ENCODE results near the gene BRK1.
"Not testable (repeated sequence)": the region's sequence is repeated elsewhere in the genome, so short reads cannot be mapped to it uniquely, and the experiment has no call there.

BRK1 gene

GRCh38 chr3:10164546-10165393 lies 49.3 kb downstream of the BRK1 start, which contains the start of gene IRAK2:
TSS of gene IRAK2 (plus strand) at chr3:10164919. CDS start at chr3:10164955, 36 bp downstream.
- peak; percentile 78 for TF ChIP-seq CTCF (IDR thresholded peaks at IDR 0.05; ENCODE audit: extremely low read depth, insufficient read depth, missing control alignments)
- DNase-seq (ENCODE audit: low spot score) = peak; percentile 89
- in situ Hi-C loops (cut with MboI; ENCODE audit: low pct_unique_long_range_greater_than_20kb, low sequenced_read_pairs, unreplicated experiment) = no loop called here

GRCh38 chr3:10166213-10166604 lies 50.7 kb downstream of the BRK1 start:
- in situ Hi-C loops (cut with MboI; ENCODE audit: low pct_unique_long_range_greater_than_20kb, low sequenced_read_pairs, unreplicated experiment) = no loop called here
- DNase-seq (ENCODE audit: low spot score) = no peak
- no peak for TF ChIP-seq CTCF (IDR thresholded peaks at IDR 0.05; ENCODE audit: extremely low read depth, insufficient read depth, missing control alignments)

- in situ Hi-C loops (cut with MboI; ENCODE audit: low pct_unique_long_range_greater_than_20kb, low sequenced_read_pairs, unreplicated experiment) = no loop called here
- TF ChIP-seq CTCF (IDR thresholded peaks at IDR 0.05; ENCODE audit: extremely low read depth, insufficient read depth, missing control alignments) = no peak
- DNase-seq (ENCODE audit: low spot score) = no peak
Measured at GRCh38 chr3:10169000-10169496, 53.6 kb downstream of the BRK1 start.

GRCh38 chr3:10170915-10171478 lies 55.5 kb downstream of the BRK1 start:
- no peak for TF ChIP-seq CTCF (IDR thresholded peaks at IDR 0.05; ENCODE audit: extremely low read depth, insufficient read depth, missing control alignments)
- in situ Hi-C loops (cut with MboI; ENCODE audit: low pct_unique_long_range_greater_than_20kb, low sequenced_read_pairs, unreplicated experiment) = no loop called here

GRCh38 chr3:10173095-10173925 lies 57.8 kb downstream of the BRK1 start:
- in situ Hi-C loops (cut with MboI; ENCODE audit: low pct_unique_long_range_greater_than_20kb, low sequenced_read_pairs, unreplicated experiment) = no loop called here
- TF ChIP-seq CTCF (IDR thresholded peaks at IDR 0.05; ENCODE audit: extremely low read depth, insufficient read depth, missing control alignments) = no peak
- DNase-seq (ENCODE audit: low spot score) = no peak

More at GRCh38 chr3:10170915-10171478, 55.5 kb downstream of the BRK1 start:
- no peak for DNase-seq (ENCODE audit: low spot score)

GRCh38 chr3:10173926-10174435 lies 58.5 kb downstream of the BRK1 start:
- in situ Hi-C loops (cut with MboI; ENCODE audit: low pct_unique_long_range_greater_than_20kb, low sequenced_read_pairs, unreplicated experiment) = no loop called here
- DNase-seq (ENCODE audit: low spot score) = no peak
- no peak for TF ChIP-seq CTCF (IDR thresholded peaks at IDR 0.05; ENCODE audit: extremely low read depth, insufficient read depth, missing control alignments)

- DNase-seq (ENCODE audit: low spot score); in situ Hi-C loops (cut with MboI; ENCODE audit: low pct_unique_long_range_greater_than_20kb, low sequenced_read_pairs, unreplicated experiment): not testable (repeated sequence)
Measured at GRCh38 chr3:10175334-10175733, 59.9 kb downstream of the BRK1 start.

- DNase-seq (ENCODE audit: low spot score); in situ Hi-C loops (cut with MboI; ENCODE audit: low pct_unique_long_range_greater_than_20kb, low sequenced_read_pairs, unreplicated experiment): not testable (repeated sequence)
Measured at GRCh38 chr3:10176150-10176549, 60.7 kb downstream of the BRK1 start.

Measured in GM13977 (cell line).